LoVo (cell line): ENCODE measurements around the gene SMPD4.
"Not testable (repeated sequence)": the region's sequence is repeated elsewhere in the genome, so short reads cannot be mapped to it uniquely, and the experiment has no call there.

Experiments used
- DNase-seq: peaks from one replicate; pipeline ENCODE4 v3.0.0-alpha.2; 2016; ENCODE audit warnings: low spot score

SMPD4 gene

DNA sequence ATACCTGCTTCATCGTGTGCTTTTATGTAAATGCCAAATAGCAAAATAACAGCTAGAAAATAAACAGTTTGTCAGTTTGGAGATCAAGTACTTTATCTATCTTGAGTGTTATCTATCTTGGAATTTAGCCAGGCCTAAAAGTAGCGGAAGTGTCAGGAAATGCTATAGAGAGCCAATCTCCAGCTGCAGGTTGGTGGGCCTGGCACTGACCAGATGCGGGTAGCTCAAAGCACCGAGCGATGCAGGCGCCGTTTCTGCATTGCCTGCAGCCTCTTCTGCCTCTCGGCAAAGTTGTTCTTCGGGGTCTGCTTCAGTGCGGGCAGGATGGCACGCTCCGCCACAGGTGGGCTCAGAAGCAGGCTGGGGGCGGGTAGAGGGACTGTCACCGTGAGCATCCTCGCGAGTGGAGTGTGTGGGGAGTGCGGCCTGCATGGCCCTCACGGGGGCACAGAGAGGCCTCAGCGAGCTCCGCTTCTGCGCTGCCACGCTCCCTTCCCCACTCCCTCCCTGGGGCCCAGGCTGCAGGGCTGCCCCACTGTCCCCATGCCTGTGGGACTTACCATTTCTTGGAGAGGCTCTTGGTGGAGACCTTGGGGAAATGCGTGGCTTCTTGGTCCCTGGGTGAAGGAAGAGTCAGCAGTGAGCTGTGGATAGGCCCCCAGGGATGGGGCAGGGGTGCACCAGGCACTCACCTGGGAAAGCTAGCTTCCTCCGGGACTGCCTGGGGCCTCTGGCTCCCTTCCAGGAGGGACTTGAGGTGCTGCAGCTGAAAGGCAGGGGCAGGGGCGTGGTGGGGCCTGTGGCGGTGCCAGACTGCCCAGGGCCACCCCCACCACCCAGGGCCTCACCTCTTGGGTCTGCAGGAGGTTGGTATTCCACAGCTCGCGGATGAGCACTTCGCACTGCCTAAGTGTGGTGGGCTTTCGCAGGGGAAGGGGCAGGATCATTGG lies 41.8 kb downstream of the SMPD4 start:
- DNase-seq, result not testable (repeated sequence)

DNA sequence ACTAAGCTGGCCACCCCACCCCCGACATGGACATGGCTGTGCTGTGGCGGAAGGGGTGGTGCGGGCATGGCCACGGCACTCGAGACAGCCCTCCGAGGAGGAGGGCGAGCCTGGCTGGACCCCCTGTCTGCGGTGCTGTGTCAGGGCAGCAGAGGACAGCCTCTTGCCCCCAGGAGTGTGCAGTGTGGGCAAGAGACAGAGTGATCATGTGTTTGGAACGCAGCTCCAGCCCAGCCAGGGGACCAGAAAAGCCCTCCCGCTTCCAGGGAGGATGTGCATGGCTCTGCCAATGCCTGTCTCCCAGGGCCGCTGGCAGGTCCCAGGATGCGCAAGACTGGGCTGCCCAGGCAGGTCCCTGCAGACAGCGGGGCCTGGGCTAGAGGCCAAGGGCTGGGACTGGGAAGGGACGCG lies 42.6 kb downstream of the SMPD4 start:
- not testable (repeated sequence) for DNase-seq

DNA sequence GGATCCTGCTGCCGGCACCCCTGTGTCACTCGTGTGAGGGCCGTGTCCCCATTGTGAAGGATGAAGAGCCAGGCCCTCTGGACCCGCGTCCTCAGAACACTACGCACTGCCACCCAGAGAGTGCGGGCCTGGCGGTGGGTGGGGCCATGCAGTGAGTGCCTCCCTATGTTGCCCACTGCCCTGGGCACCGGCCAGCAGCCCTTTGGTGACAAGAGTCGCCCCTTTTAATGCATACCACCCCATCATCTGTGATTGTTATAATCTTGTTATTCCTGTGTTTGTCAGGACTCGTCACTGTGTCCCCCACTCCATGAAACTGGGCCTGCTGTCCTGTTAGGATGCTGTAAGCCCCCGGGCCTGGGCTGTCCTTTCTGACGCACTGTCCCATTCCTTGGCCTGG lies 43.1 kb downstream of the SMPD4 start:
- not testable (repeated sequence) for DNase-seq

DNA sequence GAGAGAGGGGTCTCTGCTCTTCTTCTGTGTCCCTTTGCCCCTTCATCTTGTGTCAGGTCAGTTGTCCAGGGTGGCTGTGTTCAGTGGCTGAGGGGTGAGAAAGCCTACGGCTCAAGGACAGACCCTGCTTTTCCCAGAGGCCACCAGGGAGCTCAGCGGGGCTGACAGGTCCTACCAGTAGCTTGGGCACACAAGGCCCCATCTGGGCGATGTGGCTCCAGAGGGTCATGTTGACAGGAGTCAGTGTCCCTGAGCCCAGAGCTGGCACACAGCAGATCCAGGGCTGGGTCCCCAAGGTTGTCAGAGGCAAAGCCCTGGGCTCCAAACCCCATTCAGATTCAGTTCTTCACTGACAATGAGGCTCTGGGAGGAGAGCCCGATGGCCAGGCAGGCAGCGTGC lies 44.3 kb downstream of the SMPD4 start:
- not testable (repeated sequence) for DNase-seq

DNA sequence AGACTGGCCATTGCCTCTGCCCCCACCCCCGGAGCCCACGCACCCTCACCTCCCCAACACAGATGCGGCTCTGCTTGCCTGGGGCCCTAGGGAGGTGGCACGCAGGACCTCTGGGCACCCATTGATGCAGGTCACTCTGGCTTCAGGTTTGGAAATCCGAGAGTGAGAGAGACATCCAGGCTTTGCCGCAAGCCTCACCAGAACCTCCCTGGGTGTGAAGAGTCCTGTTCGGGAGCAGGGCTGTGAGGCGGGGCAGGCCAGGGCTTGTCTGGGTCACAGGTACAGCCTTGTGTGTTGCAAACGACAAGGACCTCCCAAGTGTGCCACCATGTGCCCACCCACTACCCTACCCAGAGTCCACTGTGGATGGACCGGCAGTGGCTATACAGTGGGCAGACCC lies 44.9 kb downstream of the SMPD4 start:
- not testable (repeated sequence) for DNase-seq

DNA sequence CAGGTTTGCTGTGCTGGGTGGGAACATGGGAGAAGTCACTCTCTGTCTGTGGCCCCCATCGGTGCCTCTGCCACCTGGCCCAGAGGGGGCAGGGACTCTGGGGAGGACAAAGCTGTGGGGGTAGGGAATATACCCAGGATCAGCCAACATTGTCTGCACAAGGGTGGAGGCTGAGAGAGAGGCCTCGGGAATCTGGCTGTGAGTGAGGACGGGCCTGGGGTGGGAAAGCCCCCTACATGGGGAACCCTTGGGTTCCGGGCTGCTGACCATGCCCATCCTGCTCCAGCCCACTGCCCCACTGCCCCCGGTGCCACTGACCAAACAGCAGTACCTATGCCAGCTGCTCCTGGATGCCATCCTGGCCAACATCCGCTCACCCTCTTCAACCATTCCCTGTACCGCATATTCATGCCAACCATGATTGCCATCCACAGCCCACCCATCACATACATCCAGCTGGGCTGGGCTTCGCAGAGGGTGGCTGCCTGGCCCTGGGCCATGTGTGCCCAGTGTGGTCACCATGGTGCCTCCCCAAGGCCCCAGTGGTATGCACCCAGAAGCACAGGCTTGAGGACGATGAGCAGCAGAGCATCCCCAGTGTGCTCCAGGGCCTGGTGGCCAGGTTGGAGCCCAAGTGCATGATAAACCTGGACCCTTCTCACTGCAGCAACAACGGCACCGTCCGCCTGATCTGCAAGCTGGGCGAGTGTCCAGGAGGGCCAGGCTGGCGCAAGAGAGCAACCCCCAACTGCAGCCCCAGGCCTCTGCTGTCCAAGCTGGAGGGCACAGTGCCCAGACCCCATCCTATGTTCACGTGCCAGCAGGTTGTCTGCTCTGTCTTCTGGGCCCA lies 45.5 kb downstream of the SMPD4 start:
- DNase-seq, result no peak

DNA sequence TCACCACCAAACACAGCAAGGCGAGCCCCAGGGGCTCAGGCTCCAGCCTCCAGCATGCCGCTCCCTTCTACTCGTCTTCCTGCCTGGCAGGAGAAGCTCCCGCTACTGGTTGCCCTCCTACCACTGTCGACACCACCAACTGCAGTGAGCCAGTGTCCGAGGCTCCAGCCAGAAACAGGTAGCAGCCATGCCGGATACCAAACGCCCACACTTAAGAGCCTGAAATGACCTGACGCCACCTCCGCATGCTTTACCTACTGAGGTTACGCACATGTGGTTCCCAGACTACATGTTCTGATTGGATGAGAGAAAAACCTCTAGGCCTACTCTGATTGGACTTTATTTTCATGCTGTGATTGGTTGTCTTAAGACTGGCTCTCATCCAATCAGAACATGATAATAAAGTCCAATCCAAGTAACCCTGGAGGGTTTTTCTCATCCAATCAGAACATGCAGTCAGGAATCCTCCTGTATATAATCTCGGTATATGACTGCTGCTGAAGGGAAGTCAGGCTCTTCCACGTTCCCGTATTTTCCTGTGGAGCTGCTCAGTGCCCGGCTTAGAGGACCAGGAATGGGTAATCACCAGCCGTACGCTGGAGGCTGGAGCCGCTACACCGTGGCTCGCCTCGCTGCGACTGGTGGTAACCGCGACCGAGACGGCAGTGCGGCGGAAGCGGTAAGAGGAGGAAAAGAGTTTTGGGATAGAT lies 52.1 kb downstream of the SMPD4 start, which contains the start of gene POTEF:
TSS of gene POTEF (minus strand) at position 103 of the 710 bp plus-strand sequence. CDS start 8,707 bp downstream, outside the sequence.
- DNase-seq, result not testable (repeated sequence)

DNA sequence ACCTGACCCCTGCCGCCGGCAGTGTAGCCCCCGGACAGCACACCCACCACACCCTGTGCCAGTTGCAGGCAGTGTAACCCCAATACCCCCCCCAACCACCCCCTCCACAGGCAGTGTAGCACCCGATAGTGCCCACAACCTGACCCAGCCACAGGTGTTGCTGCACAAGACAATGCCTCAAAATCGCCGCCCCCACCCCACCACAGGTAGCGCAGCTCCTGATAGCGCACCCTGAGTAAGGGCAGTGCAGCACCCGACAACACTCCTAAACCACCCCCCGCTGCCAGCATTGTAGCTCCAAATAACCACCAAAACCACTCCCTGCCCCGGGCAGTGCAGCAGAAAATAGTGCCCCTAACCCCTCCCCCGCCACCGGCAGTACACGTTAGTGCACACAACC lies 52.9 kb downstream of the SMPD4 start:
- DNase-seq, result not testable (repeated sequence)

DNA sequence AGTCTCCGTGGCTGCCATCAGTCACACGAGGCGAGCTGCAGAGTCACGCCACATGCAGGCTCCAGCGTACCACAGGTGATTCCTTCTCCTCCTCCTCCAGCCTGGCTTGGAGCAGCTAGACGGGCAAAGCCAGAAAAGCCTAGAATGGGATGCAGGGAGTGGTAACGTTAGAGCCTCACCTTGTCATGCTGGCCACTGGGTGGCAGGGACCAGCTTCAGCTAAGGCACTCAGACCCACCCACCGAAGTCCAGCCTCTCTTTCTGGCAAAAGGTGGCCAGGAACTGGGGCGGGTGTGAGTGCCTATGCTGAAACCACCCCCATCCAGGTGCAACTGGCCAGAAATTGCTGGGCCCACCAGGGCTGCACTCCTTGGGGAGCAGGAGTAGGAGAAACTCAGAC lies 53.7 kb downstream of the SMPD4 start:
- DNase-seq, result not testable (repeated sequence)

DNA sequence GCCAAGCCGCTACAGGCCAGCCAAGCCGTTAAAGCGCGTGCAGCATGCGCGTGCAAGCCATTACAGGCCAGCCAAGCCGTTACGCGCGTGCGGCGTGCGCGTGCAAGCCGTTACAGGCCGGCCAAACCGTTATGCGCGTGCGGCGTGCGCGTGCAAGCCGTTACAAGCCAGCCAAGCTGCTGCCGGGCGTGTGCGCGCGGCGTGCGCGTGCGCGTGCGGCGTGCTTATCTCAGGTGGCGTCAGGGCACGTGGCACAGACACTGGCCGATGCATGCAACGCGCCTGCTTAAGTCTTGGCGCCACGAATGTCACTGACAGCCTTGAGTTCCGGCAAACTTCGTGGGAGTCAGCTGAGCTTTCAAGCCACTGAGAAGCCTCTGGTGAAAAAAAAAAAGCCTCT lies 60.5 kb downstream of the SMPD4 start:
- DNase-seq, result not testable (repeated sequence)

DNA sequence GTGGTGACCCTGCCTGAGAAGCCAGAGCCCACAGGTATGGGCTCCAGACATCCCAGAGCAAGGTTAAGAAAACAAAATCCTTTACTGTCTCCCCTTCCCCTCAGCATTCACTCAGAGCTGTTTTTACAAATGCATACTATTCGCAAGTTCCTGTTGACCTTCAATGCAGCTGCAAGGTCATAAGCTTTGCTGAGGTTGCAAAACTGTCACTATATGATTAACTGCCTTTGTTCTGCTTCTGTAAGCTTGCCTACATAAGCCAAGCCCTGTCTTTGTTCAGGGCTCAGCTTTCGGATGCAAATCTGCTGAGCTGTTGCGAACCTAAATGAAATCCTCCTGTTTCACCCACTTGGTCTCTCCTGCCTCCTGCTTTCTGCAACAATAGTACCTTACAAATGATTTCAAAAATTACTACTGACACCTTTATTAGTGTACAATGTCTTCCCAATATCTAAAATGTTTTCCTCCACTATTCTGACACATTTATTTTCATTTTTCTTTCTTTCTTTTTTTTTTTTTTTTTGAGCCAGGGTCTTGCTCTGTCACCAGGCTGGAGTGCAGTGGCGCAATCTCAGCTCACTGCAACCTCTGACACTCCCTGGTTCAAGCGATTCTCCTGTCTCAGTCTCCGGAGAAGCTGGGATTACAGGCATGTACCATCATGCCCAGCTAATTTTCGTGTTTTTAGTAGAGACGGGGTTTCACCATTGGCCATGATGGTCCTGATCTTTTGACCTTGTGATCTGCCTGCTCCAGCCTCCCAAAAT lies 78.6 kb downstream of the SMPD4 start:
- not testable (repeated sequence) for DNase-seq
